IgD-negative memory B cell (primary cell): ENCODE measurements around the gene BICRAL. TPM values are rescaled to one million over a fixed set of nuclear protein-coding genes. Genes with fewer than 3 reads are reported as not detected.
A peak's percentile ranks its signal among the peaks of the same experiment; 100 is the strongest.

Source experiments
- H3K27ac Mint-ChIP-seq, 3 donors: one replicate each; pipeline ENCODE4 v1.8.0; 2020 to 2022; ENCODE audit warnings: mild to moderate bottlenecking in 3 of 3, mixed read lengths in 3 of 3, moderate library complexity in 1 of 3
- H3K27me3 Mint-ChIP-seq: one replicate; pipeline ENCODE4 v1.8.0; 2021; ENCODE audit warnings: mixed read lengths
- H3K36me3 Mint-ChIP-seq: one replicate; pipeline ENCODE4 v1.8.0; 2020; ENCODE audit warnings: mild to moderate bottlenecking, mixed read lengths
- H3K4me1 Mint-ChIP-seq, 3 donors: one replicate each; pipeline ENCODE4 v1.8.0; 2020 to 2022; ENCODE audit warnings: mixed read lengths in 3 of 3, mild to moderate bottlenecking in 1 of 3
- H3K4me3 Mint-ChIP-seq, 4 donors: one replicate each; pipeline ENCODE4 v1.8.0; 2020 to 2022; ENCODE audit warnings: mild to moderate bottlenecking in 4 of 4, mixed read lengths in 4 of 4, moderate library complexity in 3 of 4
- H3K9me3 Mint-ChIP-seq, 3 donors: one replicate each; pipeline ENCODE4 v1.8.0; 2020 to 2021; ENCODE audit warnings: mixed read lengths in 3 of 3, mild to moderate bottlenecking in 1 of 3
- polyA plus RNA-seq: library from polyadenylated mRNA; unstranded; fragments of 300-500 nt; fragmentation: Illumina TruSeq; gene quantifications from one replicate; pipeline ENCODE4 v1.2.3, GENCODE V29; 2021

Gene BICRAL
- polyA plus RNA-seq, 1 donor from 2014 or later = 4.7 TPM

- Mint-ChIP-seq H3K36me3 (no peaks in the 10 kb centered on the region), H3K4me3 (peak overlapping the region in 1 of 4 donors; percentile 43), H3K4me1 (peaks cover 13 to 28% (median 22%) of the 10 kb centered on the region in 3 donors), H3K27me3 (no peaks in the 10 kb centered on the region), H3K27ac (peak overlapping the region in 2 of 3 donors; percentile 10 to 88), H3K9me3 (no peaks in the 10 kb centered on the region)
Measured at GRCh38 chr6:42820512-42821340, 38.9 kb downstream of the BICRAL start.

DNA sequence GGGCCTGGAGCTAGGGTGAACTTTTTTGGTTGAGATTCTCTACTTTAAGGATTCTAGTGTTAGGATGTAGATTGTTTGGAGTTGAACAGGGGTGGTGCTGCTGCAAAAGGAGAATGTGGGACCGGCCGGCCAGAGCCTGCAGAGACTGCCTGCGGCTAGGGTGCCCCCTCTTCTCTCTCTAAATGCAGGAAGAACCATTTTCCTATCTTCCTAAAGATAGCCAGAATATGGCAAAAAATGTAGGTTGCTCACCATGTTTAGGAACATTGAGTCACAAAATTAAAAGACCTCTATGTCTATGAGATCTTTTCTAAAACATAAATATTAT lies 39.5 kb downstream of the BICRAL start:
- Mint-ChIP-seq H3K4me1 (peaks cover 13 to 28% (median 22%) of the 10 kb centered on the region in 3 donors), H3K36me3 (no peaks in the 10 kb centered on the region), H3K27me3 (no peaks in the 10 kb centered on the region), H3K9me3 (no peaks in the 10 kb centered on the region), H3K4me3 (no peak overlapping the region), H3K27ac (peak overlapping the region in 2 of 3 donors; percentile 20 to 88)

DNA sequence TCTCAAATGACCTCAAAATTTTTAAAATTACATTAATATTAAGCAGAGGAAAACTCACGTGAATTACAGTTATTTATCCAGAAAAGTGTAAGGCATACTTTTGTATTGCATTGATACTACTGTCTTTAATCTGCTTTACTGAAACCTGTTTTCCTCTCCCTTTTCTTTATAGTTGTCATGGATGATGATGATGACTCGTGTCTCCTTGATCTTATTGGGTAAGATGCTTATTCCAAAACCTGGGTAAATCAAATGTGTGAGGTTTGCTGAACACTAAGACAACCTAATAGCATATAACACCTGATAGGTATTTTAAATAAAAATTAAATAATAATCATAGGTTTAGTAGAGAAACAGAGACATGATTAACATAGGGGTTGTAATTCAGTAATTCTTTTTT lies 40.0 kb downstream of the BICRAL start:
- Mint-ChIP-seq H3K27me3 (no peaks in the 10 kb centered on the region), H3K4me1 (peaks cover 13 to 28% (median 22%) of the 10 kb centered on the region in 3 donors), H3K9me3 (no peaks in the 10 kb centered on the region), H3K27ac (no peak overlapping the region), H3K4me3 (no peak overlapping the region), H3K36me3 (no peaks in the 10 kb centered on the region)

DNA sequence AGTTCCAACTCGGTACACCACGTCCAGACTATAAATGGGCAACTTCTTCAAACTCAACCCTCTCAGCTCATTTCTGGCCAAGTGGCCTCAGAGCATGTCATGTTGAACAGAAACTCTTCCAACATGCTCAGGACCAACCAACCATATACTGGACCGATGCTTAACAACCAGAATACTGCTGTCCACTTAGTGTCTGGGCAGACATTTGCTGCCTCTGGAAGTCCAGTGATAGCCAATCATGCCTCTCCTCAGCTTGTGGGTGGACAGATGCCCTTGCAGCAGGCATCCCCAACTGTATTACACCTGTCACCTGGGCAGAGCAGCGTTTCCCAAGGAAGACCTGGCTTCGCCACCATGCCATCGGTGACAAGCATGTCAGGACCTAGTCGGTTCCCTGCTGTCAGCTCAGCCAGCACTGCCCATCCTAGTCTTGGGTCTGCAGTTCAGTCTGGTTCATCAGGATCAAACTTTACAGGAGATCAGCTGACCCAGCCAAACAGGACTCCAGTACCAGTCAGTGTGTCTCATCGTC lies 47.8 kb downstream of the BICRAL start:
- Mint-ChIP-seq H3K27ac (peak overlapping the region in 1 of 3 donors; percentile 53), H3K36me3 (peaks cover 3% of the 10 kb centered on the region), H3K27me3 (no peaks in the 10 kb centered on the region), H3K4me1 (peaks cover 1 to 12% (median 9%) of the 10 kb centered on the region in 3 donors), H3K9me3 (no peaks in the 10 kb centered on the region), H3K4me3 (no peak overlapping the region)

DNA sequence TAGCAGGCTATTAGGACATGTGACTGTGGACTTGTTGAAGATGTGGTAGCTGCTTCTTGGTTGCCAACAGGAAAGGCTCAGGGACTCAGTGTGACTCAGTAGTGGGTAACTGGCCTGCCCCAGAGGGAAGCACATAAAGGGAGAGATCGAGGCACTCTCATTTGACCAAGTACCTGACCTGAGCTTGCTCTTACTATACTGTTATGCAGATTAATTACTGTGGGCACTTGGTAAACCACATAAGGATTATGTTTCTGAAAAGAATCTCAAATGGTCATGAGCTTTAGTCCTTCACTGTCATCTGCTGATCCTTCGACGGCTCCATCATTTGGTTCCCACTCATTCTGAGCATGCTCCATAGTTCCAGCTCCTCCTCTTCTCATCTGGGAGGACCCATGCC lies 49.4 kb downstream of the BICRAL start:
- H3K36me3 Mint-ChIP-seq = peaks cover 3% of the 10 kb centered on the region
- H3K9me3 Mint-ChIP-seq = no peaks in the 10 kb centered on the region
- peak overlapping the region in 1 of 3 donors; percentile 53 for H3K27ac Mint-ChIP-seq
- H3K27me3 Mint-ChIP-seq = no peaks in the 10 kb centered on the region
- H3K4me3 Mint-ChIP-seq = no peak overlapping the region
- H3K4me1 Mint-ChIP-seq = peaks cover 4 to 13% (median 9%) of the 10 kb centered on the region in 3 donors

GRCh38 chr6:42834056-42834455 lies 52.2 kb downstream of the BICRAL start:
- Mint-ChIP-seq H3K4me3 (no peak overlapping the region), H3K4me1 (peaks cover 4 to 13% (median 8%) of the 10 kb centered on the region in 3 donors), H3K27me3 (no peaks in the 10 kb centered on the region), H3K36me3 (peaks cover 3% of the 10 kb centered on the region), H3K27ac (no peak overlapping the region), H3K9me3 (no peaks in the 10 kb centered on the region)

DNA sequence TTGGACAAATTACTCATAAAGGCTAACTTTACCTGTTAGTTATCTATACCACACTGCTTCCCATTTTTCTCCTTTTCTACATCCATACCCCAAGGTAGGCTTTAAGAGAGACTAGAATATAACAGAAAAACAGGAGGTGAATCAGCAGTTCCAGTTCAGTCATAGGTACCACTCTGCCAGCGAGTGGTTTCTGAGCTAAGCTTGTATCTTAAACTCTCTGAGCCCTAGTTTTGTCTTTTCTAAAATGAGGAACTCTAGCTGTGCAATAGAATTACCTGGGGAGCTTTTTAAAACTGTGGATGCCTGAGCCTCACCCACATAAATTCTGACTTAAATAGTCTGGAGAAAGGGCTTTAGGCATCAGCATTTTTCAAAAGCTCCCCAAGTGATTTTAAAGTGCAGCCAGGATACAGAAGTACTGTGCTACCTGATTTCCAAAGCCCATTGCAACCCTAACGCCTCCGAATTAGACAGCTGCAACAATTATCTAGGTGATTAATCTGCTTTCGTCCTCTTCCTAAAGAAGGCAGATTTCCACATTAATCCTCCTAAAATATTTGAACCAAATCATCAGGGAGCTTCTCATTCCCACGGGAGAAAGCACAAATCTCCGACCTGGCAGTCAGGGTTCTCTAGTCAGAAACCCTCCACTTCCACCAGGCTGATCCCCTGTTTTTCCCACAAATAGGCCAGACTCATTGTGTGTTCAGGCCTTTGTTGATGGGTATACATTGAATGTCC lies 60.2 kb downstream of the BICRAL start:
- H3K9me3 Mint-ChIP-seq = no peaks in the 10 kb centered on the region
- H3K36me3 Mint-ChIP-seq = peaks cover 9% of the 10 kb centered on the region
- H3K27ac Mint-ChIP-seq = no peak overlapping the region
- no peak overlapping the region for H3K4me3 Mint-ChIP-seq
- peaks cover 5 to 9% (median 9%) of the 10 kb centered on the region in 3 donors for H3K4me1 Mint-ChIP-seq
- H3K27me3 Mint-ChIP-seq = no peaks in the 10 kb centered on the region

DNA sequence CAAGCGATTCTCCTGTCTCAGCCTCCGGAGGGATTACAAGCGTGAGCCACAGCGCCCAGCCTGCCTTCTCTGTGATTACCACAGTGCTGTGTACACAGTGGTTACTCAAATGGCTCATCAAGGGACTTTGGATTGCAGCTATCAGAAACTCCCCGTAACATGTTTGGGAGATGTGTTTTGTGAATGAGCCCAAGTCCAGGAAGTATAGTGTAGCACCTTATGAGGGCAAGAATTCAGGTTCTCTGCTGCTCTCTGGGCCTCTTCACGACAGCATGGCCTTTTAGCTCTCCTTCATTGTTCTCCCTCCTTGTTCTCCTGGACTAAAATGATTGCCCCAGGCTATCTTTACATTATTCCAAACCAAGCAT lies 63.5 kb downstream of the BICRAL start:
- peaks cover 9% of the 10 kb centered on the region for H3K36me3 Mint-ChIP-seq
- no peaks in the 10 kb centered on the region for H3K9me3 Mint-ChIP-seq
- no peak overlapping the region for H3K4me3 Mint-ChIP-seq
- peaks cover 5 to 9% (median 6%) of the 10 kb centered on the region in 3 donors for H3K4me1 Mint-ChIP-seq
- H3K27me3 Mint-ChIP-seq = no peaks in the 10 kb centered on the region
- H3K27ac Mint-ChIP-seq = no peak overlapping the region

DNA sequence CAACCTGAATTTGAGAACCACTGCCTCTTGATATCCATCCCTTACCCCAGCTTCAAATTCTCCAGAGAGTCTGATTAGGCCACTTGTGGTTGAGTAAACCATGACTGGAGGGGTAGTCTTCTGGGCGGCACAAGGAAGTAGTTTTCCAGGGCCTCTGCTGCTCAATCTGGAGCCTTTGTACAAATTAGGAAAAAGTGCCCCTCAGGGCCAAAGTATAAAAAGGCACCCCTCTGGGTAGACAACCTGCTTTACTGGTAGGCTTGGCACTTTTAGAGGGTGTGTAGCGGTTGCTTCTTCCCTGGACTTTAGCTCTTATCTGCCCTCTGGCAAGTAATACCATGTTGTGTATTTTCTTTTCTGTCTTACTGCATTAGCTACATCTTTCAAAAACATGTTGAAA lies 64.7 kb downstream of the BICRAL start:
- no peaks in the 10 kb centered on the region for H3K9me3 Mint-ChIP-seq
- no peaks in the 10 kb centered on the region for H3K27me3 Mint-ChIP-seq
- H3K27ac Mint-ChIP-seq = no peak overlapping the region
- peaks cover 4 to 7% (median 6%) of the 10 kb centered on the region in 3 donors for H3K4me1 Mint-ChIP-seq
- H3K36me3 Mint-ChIP-seq = peaks cover 9% of the 10 kb centered on the region
- no peak overlapping the region for H3K4me3 Mint-ChIP-seq

GRCh38 chr6:42848700-42849099 lies 66.8 kb downstream of the BICRAL start:
- peaks cover 1 to 6% (median 4%) of the 10 kb centered on the region in 3 donors for H3K4me1 Mint-ChIP-seq
- no peaks in the 10 kb centered on the region for H3K9me3 Mint-ChIP-seq
- no peak overlapping the region for H3K27ac Mint-ChIP-seq
- peaks cover 8% of the 10 kb centered on the region for H3K36me3 Mint-ChIP-seq
- H3K4me3 Mint-ChIP-seq = no peak overlapping the region
- H3K27me3 Mint-ChIP-seq = no peaks in the 10 kb centered on the region

GRCh38 chr6:42851599-42851998 lies 69.7 kb downstream of the BICRAL start:
- peaks cover 4% of the 10 kb centered on the region for H3K36me3 Mint-ChIP-seq
- no peaks in the 10 kb centered on the region for H3K27me3 Mint-ChIP-seq
- H3K9me3 Mint-ChIP-seq = no peaks in the 10 kb centered on the region
- H3K27ac Mint-ChIP-seq = no peak overlapping the region
- peaks cover 0 to 4% (median 0%) of the 10 kb centered on the region in 3 donors for H3K4me1 Mint-ChIP-seq
- H3K4me3 Mint-ChIP-seq = no peak overlapping the region

GRCh38 chr6:42860036-42860435 lies 78.2 kb downstream of the BICRAL start:
- no peak overlapping the region for H3K4me3 Mint-ChIP-seq
- H3K27me3 Mint-ChIP-seq = no peaks in the 10 kb centered on the region
- H3K4me1 Mint-ChIP-seq = no peaks in the 10 kb centered on the region
- no peaks in the 10 kb centered on the region for H3K9me3 Mint-ChIP-seq
- H3K27ac Mint-ChIP-seq = no peak overlapping the region
- peaks cover 4% of the 10 kb centered on the region for H3K36me3 Mint-ChIP-seq

DNA sequence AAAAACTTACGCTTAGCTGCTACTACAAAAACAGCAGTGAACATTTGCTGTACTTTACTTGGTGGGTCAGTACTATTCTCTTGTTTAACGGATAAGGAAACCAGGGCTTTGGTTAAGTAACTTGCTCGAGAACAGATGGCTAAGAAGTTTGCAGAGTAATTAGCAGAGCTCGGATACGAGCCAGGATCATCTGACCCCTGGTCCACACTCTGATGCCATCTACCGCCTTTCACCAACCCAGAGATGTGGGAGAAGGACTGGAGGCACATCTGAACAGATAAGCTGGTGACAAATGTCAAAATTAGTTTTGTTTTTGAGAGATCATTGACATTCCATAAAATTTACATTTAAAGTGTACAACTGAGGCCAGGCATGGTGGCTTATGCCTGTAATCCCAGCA lies 78.6 kb downstream of the BICRAL start:
- Mint-ChIP-seq H3K27me3 (no peaks in the 10 kb centered on the region), H3K4me1 (no peaks in the 10 kb centered on the region), H3K4me3 (no peak overlapping the region), H3K9me3 (no peaks in the 10 kb centered on the region), H3K36me3 (peaks cover 4% of the 10 kb centered on the region), H3K27ac (peak overlapping the region in 1 of 3 donors; percentile 3)

DNA sequence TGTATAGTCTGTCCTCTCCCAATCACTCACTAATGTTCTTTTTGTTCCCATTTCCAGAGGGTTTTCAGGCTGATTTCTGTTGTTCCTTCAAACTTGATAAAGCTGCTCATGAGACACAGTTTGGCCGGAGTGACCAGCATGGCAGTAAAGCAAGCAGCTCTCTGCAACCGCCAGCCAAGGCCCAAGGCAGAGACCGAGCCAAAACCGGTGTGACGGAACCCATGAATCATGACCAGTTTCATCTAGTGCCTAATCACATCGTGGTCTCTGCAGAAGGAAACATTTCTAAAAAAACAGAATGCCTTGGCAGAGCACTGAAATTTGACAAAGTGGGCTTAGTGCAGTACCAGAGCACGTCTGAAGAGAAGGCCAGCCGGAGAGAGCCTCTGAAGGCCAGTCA lies 82.8 kb downstream of the BICRAL start:
- H3K9me3 Mint-ChIP-seq = no peaks in the 10 kb centered on the region
- H3K27ac Mint-ChIP-seq = peak overlapping the region in 1 of 3 donors; percentile 73
- peaks cover 8% of the 10 kb centered on the region for H3K36me3 Mint-ChIP-seq
- H3K27me3 Mint-ChIP-seq = no peaks in the 10 kb centered on the region
- no peak overlapping the region for H3K4me3 Mint-ChIP-seq
- no peaks in the 10 kb centered on the region for H3K4me1 Mint-ChIP-seq

DNA sequence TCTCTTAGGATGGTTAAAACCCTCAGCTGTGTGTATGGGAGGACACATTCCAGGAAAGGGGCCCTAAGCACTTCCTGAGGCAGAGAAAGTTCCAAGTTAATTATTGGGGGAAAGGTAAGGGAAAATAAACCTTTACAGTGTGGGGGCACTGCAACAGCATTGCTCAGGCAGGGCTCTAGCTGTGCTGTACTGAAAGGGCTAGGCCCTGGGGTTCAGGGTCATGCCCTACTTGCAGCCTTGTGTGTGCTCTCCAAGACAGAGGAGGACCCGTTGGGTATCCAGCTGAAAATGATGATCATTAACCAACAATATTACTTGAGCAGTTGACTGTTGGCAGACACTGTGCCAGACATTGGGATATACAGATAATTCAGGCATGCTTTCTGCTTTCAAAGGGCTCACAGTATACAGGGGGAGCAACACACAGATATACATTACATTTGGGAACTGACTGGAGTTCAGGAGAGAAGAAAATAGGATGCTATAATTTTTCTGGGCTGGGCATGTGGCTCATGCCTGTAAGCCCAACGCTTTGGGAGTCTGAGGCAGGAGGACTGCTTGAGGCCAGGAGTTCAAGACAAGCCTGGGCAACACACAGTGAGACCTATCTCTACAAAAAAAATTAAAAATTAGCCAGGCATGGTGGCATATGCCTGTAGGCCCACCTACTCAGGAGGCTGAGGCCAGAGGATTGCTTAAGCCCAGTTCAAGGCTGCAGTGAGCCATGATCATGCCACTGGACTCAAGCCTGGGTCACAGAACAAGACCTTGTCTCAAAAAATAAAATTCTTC lies 88.5 kb downstream of the BICRAL start:
- no peak overlapping the region for H3K4me3 Mint-ChIP-seq
- no peaks in the 10 kb centered on the region for H3K9me3 Mint-ChIP-seq
- peaks cover 4% of the 10 kb centered on the region for H3K36me3 Mint-ChIP-seq
- peak overlapping the region in 1 of 3 donors; percentile 46 for H3K27ac Mint-ChIP-seq
- H3K4me1 Mint-ChIP-seq = peaks cover 0 to 4% (median 3%) of the 10 kb centered on the region in 3 donors
- no peaks in the 10 kb centered on the region for H3K27me3 Mint-ChIP-seq
